GM18858 (cell line): ENCODE data around the gene PBX3.
A peak's percentile ranks its signal among the peaks of the same experiment; 100 is the strongest.
"Not testable (repeated sequence)": the region's sequence is repeated elsewhere in the genome, so short reads cannot be mapped to it uniquely, and the experiment has no call there.

Source experiments
- ATAC-seq: cut with Tn5 transposase; IDR thresholded peaks from one replicate; pipeline ENCODE4 v1.9.1; 2021; ENCODE audit not compliant: unreplicated experiment

Gene PBX3

GRCh38 chr9:125820100-125820804 lies 73.1 kb downstream of the PBX3 start:
- no peak for ATAC-seq

GRCh38 chr9:125821078-125821477 lies 73.9 kb downstream of the PBX3 start:
- peak; percentile 39 for ATAC-seq

- ATAC-seq: no peak
Observed at GRCh38 chr9:125822160-125822559, 75.0 kb downstream of the PBX3 start.

- no peak for ATAC-seq
Observed at GRCh38 chr9:125822902-125823301, 75.7 kb downstream of the PBX3 start.

- ATAC-seq: not testable (repeated sequence)
Observed at GRCh38 chr9:125823874-125824406, 76.8 kb downstream of the PBX3 start.

- no peak for ATAC-seq
Observed at GRCh38 chr9:125825762-125826161, 78.6 kb downstream of the PBX3 start.

- no peak for ATAC-seq
Observed at GRCh38 chr9:125826850-125827249, 79.7 kb downstream of the PBX3 start.

GRCh38 chr9:125829743-125830142 lies 82.6 kb downstream of the PBX3 start:
- peak; percentile 66 for ATAC-seq

GRCh38 chr9:125831054-125831453 lies 83.9 kb downstream of the PBX3 start:
- no peak for ATAC-seq

- no peak for ATAC-seq
Observed at GRCh38 chr9:125831616-125832015, 84.4 kb downstream of the PBX3 start.

- no peak for ATAC-seq
Observed at GRCh38 chr9:125835655-125836054, 88.5 kb downstream of the PBX3 start.

- ATAC-seq: no peak
Observed at GRCh38 chr9:125839317-125839716, 92.1 kb downstream of the PBX3 start.

GRCh38 chr9:125841444-125841843 lies 94.3 kb downstream of the PBX3 start:
- ATAC-seq: no peak

- ATAC-seq: no peak
Observed at GRCh38 chr9:125842242-125842641, 95.1 kb downstream of the PBX3 start.

GRCh38 chr9:125843646-125844045 lies 96.5 kb downstream of the PBX3 start:
- no peak for ATAC-seq

- ATAC-seq: no peak
Observed at GRCh38 chr9:125844611-125845010, 97.4 kb downstream of the PBX3 start.

- ATAC-seq: no peak
Observed at GRCh38 chr9:125845271-125845808, 98.2 kb downstream of the PBX3 start.

GRCh38 chr9:125847735-125848134 lies 100.6 kb downstream of the PBX3 start:
- no peak for ATAC-seq

- ATAC-seq: no peak
Observed at GRCh38 chr9:125850106-125850632, 103.0 kb downstream of the PBX3 start.

GRCh38 chr9:125850763-125851162 lies 103.6 kb downstream of the PBX3 start:
- no peak for ATAC-seq

- ATAC-seq: no peak
Observed at GRCh38 chr9:125851979-125852378, 104.8 kb downstream of the PBX3 start.

GRCh38 chr9:125852386-125852785 lies 105.2 kb downstream of the PBX3 start:
- no peak for ATAC-seq
